KBM-7 (cell line): Measurements from ENCODE around the gene UBAP2.

ENCODE experiments used
- DNase-seq: peaks from one replicate; pipeline ENCODE4 v3.0.0-alpha.2; 2015
- in situ Hi-C: fragments of 300-500 bp; cut with MboI; formaldehyde crosslinking; loops from 2 replicates; pipeline ENCODE4 v1.14.3; 2020; ENCODE audit warnings: low sequenced_read_pairs, low pct_unique_long_range_greater_than_20kb, mixed read lengths

The UBAP2 gene

GRCh38 chr9:34048727-34049629, at the start of gene UBAP2:
TSS of gene UBAP2 (minus strand) at chr9:34048887. CDS start at chr9:34017148, 31,739 bp downstream.
- peak; percentile 99 for DNase-seq
- in situ Hi-C loops = no loop called here

- in situ Hi-C loops = no loop called here
- DNase-seq = no peak
Measured at GRCh38 chr9:34098307-34098706, 49.6 kb upstream of the UBAP2 start.

- in situ Hi-C loops = no loop called here
Measured at GRCh38 chr9:34097865-34098264, 49.2 kb upstream of the UBAP2 start.

GRCh38 chr9:34096751-34097150, 48.1 kb upstream of the UBAP2 start:
- no peak for DNase-seq
- in situ Hi-C loops = no loop called here

More at GRCh38 chr9:34097865-34098264, 49.2 kb upstream of the UBAP2 start:
- DNase-seq = no peak

- in situ Hi-C loops = no loop called here
- DNase-seq = no peak
Measured at GRCh38 chr9:34093578-34093977, 44.9 kb upstream of the UBAP2 start.

GRCh38 chr9:34089311-34089710, 40.6 kb upstream of the UBAP2 start:
- in situ Hi-C loops = no loop called here
- no peak for DNase-seq

- no peak for DNase-seq
- in situ Hi-C loops = no loop called here
Measured at GRCh38 chr9:34087370-34087769, 38.7 kb upstream of the UBAP2 start.

GRCh38 chr9:34086864-34087263, 38.2 kb upstream of the UBAP2 start:
- in situ Hi-C loops = no loop called here
- no peak for DNase-seq

GRCh38 chr9:34085581-34086500, 37.2 kb upstream of the UBAP2 start:
- in situ Hi-C loops = no loop called here

GRCh38 chr9:34084562-34084961, 35.9 kb upstream of the UBAP2 start:
- no peak for DNase-seq
- in situ Hi-C loops = no loop called here

More at GRCh38 chr9:34085581-34086500, 37.2 kb upstream of the UBAP2 start:
- DNase-seq = no peak

GRCh38 chr9:34079181-34079580, 30.5 kb upstream of the UBAP2 start:
- in situ Hi-C loops = no loop called here

GRCh38 chr9:34072868-34073590, 24.3 kb upstream of the UBAP2 start:
- no peak for DNase-seq
- in situ Hi-C loops = no loop called here

More at GRCh38 chr9:34079181-34079580, 30.5 kb upstream of the UBAP2 start:
- DNase-seq = no peak

- in situ Hi-C loops = no loop called here
- DNase-seq = peak; percentile 21
Measured at GRCh38 chr9:34072410-34072809, 23.7 kb upstream of the UBAP2 start.

- DNase-seq = no peak
- in situ Hi-C loops = no loop called here
Measured at GRCh38 chr9:34070606-34071324, 22.1 kb upstream of the UBAP2 start.

GRCh38 chr9:34069831-34070230, 21.1 kb upstream of the UBAP2 start:
- DNase-seq = no peak

GRCh38 chr9:34065541-34065940, 16.9 kb upstream of the UBAP2 start:
- in situ Hi-C loops = no loop called here
- no peak for DNase-seq

More at GRCh38 chr9:34069831-34070230, 21.1 kb upstream of the UBAP2 start:
- in situ Hi-C loops = no loop called here

GRCh38 chr9:34059954-34060353, 11.3 kb upstream of the UBAP2 start:
- in situ Hi-C loops = no loop called here
- no peak for DNase-seq

GRCh38 chr9:34059281-34059680, 10.6 kb upstream of the UBAP2 start:
- DNase-seq = no peak
- in situ Hi-C loops = no loop called here
